DMS79 (cell line): ENCODE results near the gene RDH16.
"Not testable (repeated sequence)": the region's sequence is repeated elsewhere in the genome, so short reads cannot be mapped to it uniquely, and the experiment has no call there.

ENCODE experiments used
- DNase-seq: peaks from one replicate; lab custom pipeline; 2025; lab: John Stamatoyannopoulos, UW

The RDH16 gene

DNA sequence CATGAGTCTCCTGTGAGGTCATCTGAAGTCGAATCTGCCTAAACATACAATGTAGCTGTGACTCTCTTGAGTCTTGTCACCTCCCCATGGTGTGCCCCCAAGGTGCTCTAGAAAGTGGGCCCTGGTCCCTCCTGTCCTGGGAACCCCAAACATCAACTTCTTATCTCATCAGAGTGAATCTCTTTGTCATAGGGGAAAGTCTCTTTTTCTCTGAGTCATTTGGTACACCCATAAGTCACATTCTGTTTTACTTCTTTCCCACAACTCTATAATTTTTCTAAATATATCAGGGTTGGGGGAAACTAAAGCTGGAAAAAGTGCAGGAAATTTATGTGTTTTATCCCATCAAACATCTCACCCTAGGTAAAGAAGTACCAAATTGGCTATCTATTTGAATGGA, 36.1 kb downstream of the RDH16 start:
- no peak for DNase-seq

DNA sequence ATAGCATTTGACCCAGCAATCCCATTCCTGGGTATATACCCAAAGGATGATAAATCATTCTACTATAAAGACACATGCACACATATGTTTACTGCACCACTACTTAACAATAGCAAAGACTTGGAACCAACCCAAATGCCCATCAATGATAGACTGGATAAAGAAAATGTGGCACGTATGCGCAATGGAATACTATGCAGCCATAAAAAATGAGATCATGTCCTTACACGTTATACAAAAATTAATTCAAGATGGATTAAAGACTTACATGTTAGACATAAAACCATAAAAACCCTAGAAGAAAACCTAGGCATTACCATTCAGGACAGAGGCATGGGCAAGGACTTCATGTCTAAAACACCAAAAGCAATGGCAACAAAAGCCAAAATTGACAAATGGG, 39.3 kb downstream of the RDH16 start:
- DNase-seq = not testable (repeated sequence)

DNA sequence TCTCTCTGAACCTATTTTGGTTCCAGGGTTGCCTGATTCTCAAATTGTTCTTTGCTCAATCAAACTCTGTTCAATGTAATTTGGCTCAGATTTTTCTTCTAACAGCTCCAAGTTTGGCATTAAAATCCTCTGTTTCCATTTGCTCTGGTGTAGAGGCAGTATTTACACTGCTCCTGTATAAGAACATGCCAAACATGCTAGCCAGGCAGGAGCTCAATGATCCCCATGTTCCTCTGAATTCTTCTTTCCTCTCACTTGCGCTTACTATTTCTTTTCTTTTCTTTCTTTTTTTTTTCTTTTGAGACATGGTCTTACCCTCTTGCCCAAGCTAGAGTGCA, 40.4 kb downstream of the RDH16 start:
- no peak for DNase-seq

DNA sequence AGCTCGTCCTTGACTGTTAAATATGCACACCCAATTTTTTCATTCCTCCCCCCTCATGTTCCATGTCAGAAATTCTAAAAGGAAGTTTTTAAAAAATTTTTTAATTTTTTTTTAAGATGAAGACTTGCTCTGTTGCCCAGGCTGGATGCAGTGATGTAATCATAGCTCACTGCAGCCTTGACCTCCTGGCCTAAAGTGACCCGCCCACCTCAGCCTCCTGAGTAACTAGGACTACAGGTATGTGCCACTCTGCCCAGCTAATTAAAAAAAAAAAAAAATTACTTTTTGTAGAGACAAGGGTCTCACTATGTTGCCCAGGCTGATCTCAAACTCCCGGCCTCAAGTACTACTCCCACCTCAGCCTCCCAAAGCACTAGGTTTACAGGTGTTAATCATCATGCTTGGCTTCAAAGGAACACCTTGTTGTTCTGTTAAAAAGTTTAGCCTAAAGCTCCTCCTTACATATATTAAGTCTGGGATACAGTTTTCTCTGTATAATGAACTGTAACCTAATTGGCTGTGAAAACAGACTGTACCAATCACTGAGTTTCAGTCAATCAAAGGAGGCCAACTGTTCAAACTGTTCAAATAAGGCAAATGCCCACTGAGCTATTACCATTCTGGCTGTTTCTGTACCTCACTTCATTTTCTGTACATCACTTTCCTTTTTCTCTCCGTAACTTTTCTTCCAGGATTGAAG, 41.0 kb downstream of the RDH16 start:
- no peak for DNase-seq

DNA sequence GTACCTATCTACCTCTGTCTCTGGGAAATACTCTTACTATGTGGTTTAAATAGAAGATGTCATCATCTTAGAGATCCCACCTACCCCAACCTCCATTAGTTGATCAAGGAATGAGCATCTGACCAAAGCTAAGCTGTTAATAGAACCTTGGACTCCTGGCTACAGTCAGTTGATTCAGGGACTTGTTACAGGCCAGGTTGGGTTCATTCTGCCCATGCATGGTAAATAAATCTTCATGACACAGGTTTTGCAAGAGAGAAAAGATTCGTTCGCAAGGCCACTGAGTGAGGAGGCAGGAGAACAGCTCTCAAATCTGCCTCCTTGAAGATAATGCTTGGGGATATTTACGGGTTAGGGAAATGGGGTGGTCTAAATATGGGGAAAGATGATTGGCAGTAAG, 42.7 kb downstream of the RDH16 start:
- DNase-seq = no peak

DNA sequence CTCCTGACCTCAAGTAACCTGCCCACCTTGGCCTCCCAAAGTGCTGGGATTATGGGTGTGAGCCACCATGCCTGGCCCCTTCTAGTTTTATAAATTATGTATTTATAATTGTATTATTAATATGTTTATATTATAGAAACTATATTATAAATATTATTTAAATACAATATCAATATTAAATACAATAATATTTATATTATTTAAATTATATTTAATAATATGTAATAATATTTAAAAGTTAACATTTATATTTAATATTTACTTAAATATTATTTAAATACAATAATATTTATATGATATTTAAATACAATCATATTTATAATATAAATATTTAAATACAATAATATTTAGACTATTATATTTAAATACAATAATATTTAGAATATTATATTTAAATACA, 43.2 kb downstream of the RDH16 start:
- DNase-seq = no peak

DNA sequence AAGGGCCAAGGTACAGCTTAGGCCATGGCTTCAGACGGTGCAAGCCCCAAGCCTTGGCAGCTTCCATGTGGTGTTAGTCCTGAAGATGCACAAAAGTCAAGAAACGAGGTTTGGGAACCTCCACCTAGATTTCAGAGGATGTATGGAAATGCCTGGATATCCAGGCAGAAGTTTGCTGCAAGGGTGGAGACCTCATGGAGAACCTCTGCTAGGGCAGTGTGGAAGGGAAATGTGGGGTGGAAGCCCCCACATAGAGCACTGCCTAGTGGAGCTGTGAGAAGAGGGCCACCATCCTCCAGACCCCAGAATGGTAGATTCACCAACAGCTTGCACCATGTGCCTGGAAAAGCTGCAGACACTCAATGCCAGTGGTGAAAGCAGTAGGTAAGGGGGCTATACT, 48.0 kb downstream of the RDH16 start:
- not testable (repeated sequence) for DNase-seq

DNA sequence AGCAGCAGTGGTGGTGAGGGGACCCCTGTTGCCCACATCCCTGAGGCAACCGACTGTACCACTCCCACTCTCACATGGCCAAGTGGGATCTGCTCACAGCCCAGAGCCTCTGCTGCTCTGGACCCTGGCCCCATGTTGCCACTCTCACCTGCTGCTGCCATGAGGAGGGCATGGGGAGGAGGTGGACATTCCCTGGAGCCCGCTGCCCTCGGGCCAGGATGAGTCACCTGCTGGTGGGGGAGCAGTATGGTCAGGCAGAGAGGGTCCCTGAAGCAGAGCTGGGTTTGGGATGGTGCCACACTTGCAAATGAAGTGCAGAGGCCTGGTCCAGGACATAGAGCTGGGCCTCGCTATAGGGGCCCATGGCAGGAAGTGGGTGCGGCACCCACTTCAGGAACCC, 49.3 kb downstream of the RDH16 start:
- no peak for DNase-seq

DNA sequence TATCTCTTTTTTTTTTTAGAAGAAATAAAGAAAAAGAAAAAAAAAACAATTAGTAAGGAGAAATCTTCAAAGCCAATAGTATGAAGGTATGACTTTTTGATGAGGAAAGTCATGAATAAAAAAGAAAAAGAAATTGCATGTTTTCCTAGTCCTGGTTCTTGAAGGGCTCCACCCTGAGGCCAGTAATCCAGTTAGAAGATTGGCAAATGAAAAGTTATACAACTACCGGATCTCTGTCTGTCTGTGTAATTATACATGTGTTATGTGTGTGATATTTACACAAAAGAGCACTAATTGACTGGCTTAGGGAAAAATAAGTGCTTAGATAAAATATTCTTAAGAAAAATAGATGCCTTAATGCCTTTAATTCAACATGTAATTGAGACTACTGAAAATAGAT, 51.6 kb downstream of the RDH16 start:
- DNase-seq = no peak

DNA sequence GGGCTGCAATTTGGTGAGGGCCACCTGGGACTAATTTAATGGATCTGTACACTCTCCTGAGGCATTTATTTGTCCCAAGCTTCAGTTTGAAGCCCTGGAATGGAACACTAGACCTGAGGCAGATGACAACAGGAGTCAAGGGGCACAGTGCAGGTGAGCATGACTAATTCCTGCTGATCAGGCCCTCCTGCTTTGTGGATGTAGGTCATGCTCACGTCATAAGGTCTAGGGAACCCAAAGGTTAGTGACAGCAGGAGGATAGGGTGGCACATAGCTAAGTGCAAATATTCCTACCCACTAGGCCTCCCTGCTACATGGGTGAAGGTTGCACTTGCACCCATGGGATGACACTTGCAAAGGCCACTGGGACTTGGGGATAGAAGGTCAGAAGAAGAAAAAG, 54.0 kb downstream of the RDH16 start:
- DNase-seq = no peak
